Measurements from ENCODE around the gene VPS4B. TPM values are rescaled to one million over a fixed set of nuclear protein-coding genes. Genes with fewer than 3 reads are reported as not detected.

VPS4B gene
- total and polyA plus RNA-seq, 4 donors: 32.6 to 60.3 (median 39.3) TPM

DNA sequence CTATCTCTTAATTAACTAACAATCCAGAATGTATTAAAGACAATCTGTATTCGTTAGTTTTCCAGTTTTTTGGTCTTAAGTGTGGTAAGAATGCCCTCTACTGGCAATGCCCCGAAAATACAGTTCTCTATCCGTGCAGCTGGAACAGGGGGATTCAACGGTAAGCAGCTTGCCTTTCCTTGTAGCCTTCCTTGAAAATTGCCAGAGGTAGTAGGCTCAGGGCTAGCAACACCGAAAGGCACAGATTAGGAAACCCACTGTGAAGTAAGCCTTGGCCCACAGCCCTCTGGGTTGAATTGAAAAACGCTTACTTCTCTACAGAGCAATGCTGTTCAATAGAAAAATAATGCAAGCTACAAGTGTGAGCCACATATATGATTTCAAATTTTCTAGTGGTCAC, 17.1 kb upstream of the VPS4B start:
- 0% methylated on average over 2 of the region's 6 CpGs for WGBS (ENCODE audit: insufficient coverage)
- Histone ChIP-seq H3K27me3 (ENCODE audit: control insufficient read depth, insufficient read depth, low read length) (no peaks in the 10 kb centered on the region), H3K4me1 (ENCODE audit: control insufficient read depth, insufficient read depth, low read length) (no peaks in the 10 kb centered on the region)

DNA sequence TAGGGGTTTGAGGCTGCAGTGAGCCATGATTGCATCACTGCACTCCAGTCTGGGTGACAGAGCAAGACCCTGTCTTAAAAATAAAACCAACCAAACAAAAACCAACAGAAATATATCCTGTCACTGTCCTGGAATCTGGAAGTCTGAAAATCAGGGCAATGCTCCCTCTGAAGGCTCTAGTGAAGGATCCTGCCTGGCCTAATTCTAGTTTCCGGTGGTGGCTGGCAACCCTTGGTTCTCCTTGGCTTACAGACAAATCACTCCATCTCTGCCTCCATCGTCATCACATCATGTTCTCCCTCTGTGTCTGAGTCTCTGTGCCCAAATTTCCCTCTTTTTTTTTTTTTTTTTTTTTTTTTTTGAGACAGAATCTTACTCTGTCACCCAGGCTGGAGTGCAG, 15.9 kb upstream of the VPS4B start:
- WGBS (ENCODE audit: insufficient coverage): 78% methylated on average over 1 of the region's 2 CpGs
- H3K27ac ChIP-seq (ENCODE audit: low read depth, low read length): no peak overlapping the region
- H3K4me1 ChIP-seq (ENCODE audit: control insufficient read depth, insufficient read depth, low read length): no peaks in the 10 kb centered on the region
- H3K27me3 ChIP-seq (ENCODE audit: control insufficient read depth, insufficient read depth, low read length): no peaks in the 10 kb centered on the region
- H3K36me3 ChIP-seq (ENCODE audit: control insufficient read depth, insufficient read depth, low read length): no peaks in the 10 kb centered on the region
- H3K9me3 ChIP-seq (ENCODE audit: control insufficient read depth, insufficient read depth, low read length): no peaks in the 10 kb centered on the region
- no peak overlapping the region for H3K4me3 ChIP-seq (ENCODE audit: low read depth, low read length)
- no peak for DNase-seq (ENCODE audit: low read depth in 4 of 6, low spot score in 6 of 6)

More for the DNA sequence above, 17.1 kb upstream of the VPS4B start:
- H3K4me3 ChIP-seq (ENCODE audit: low read depth, low read length): no peak overlapping the region
- no peak overlapping the region for H3K27ac ChIP-seq (ENCODE audit: low read depth, low read length)
- H3K9me3 ChIP-seq (ENCODE audit: control insufficient read depth, insufficient read depth, low read length): no peaks in the 10 kb centered on the region
- no peaks in the 10 kb centered on the region for H3K36me3 ChIP-seq (ENCODE audit: control insufficient read depth, insufficient read depth, low read length)
- peak; percentile 65 to 94 (median 72) for DNase-seq (ENCODE audit: low read depth in 4 of 6, low spot score in 6 of 6)

DNA sequence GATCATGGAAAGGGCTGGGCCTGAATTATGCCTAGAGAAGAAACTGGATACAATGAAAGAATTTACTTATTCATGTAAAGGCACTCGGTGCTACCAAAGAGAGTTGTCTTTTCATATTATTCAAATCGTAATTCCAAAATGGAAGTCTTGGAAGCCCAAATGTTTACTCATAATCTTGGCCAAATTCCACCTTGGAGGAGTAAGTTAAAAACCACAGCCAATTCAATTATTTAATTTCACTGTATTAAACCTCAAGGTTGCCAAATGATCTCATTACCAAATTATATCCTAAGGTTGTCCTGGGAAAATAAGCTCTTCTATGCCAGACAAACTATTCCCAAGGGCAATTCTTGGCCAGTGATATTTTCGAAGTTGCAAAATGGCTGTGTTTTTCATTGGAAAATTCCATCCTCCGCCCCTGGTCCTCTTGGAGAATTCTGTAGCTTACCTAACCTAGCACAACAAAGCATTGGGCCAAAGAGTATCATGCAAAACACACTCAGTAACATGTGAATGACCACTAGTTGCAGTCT, 11.1 kb upstream of the VPS4B start:
- WGBS (ENCODE audit: insufficient coverage): 71% methylated on average over 1 of the region's 4 CpGs
- H3K27me3 ChIP-seq (ENCODE audit: control insufficient read depth, insufficient read depth, low read length): no peaks in the 10 kb centered on the region
- DNase-seq (ENCODE audit: low read depth in 4 of 6, low spot score in 6 of 6): no peak
- H3K4me3 ChIP-seq (ENCODE audit: low read depth, low read length): no peak overlapping the region
- no peaks in the 10 kb centered on the region for H3K9me3 ChIP-seq (ENCODE audit: control insufficient read depth, insufficient read depth, low read length)
- H3K27ac ChIP-seq (ENCODE audit: low read depth, low read length): no peak overlapping the region
- H3K36me3 ChIP-seq (ENCODE audit: control insufficient read depth, insufficient read depth, low read length): no peaks in the 10 kb centered on the region
- H3K4me1 ChIP-seq (ENCODE audit: control insufficient read depth, insufficient read depth, low read length): no peaks in the 10 kb centered on the region

DNA sequence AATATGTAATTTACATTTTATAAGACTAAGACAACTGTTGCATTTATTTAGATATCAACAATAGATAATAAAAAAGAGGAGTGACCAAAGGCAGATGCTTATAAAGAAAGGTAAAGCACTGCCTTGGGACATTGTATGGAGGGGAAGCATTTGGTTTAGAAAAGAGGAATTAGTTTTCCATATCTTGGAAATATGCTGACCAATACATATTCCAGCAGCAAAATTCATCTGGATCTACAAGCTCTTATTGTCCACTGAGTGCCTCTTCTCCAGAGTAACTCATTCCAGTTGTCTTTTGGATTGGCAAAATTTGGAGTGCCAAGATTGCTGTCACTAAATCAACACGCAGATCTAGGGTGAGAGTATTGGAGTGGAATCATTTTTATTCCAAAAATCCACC, 8.9 kb upstream of the VPS4B start:
- no CpG with 5 or more reads among the region's 1 CpG for WGBS (ENCODE audit: insufficient coverage)
- no peak overlapping the region for H3K27ac ChIP-seq (ENCODE audit: low read depth, low read length)
- H3K4me1 ChIP-seq (ENCODE audit: control insufficient read depth, insufficient read depth, low read length): no peaks in the 10 kb centered on the region
- DNase-seq (ENCODE audit: low read depth in 4 of 6, low spot score in 6 of 6): no peak
- no peak overlapping the region for H3K4me3 ChIP-seq (ENCODE audit: low read depth, low read length)
- H3K27me3 ChIP-seq (ENCODE audit: control insufficient read depth, insufficient read depth, low read length): no peaks in the 10 kb centered on the region
- no peaks in the 10 kb centered on the region for H3K36me3 ChIP-seq (ENCODE audit: control insufficient read depth, insufficient read depth, low read length)
- no peaks in the 10 kb centered on the region for H3K9me3 ChIP-seq (ENCODE audit: control insufficient read depth, insufficient read depth, low read length)

DNA sequence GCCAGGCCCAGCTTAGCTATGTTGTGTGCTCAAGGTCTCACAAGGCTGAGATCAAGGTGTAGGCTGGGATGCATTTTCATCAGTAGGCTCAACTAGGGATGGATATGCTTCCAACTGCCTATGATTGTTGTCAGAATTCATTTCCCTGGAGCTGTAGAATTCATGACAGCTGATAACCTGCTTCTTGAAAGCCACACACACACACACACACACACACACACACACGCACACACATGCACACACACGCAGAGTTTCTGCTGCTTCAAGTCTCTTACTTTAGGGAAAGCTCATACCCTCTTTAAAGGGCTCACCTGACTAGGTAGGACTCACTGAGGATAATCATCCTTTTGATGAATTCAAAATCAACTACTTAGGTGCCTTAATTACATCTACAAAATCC, 8.2 kb upstream of the VPS4B start:
- H3K4me1 ChIP-seq (ENCODE audit: control insufficient read depth, insufficient read depth, low read length): no peaks in the 10 kb centered on the region
- no peak for DNase-seq (ENCODE audit: low read depth in 4 of 6, low spot score in 6 of 6)
- no peaks in the 10 kb centered on the region for H3K9me3 ChIP-seq (ENCODE audit: control insufficient read depth, insufficient read depth, low read length)
- no peak overlapping the region for H3K4me3 ChIP-seq (ENCODE audit: low read depth, low read length)
- H3K27ac ChIP-seq (ENCODE audit: low read depth, low read length): no peak overlapping the region
- H3K36me3 ChIP-seq (ENCODE audit: control insufficient read depth, insufficient read depth, low read length): no peaks in the 10 kb centered on the region
- 71% methylated on average over 2 of the region's 2 CpGs for WGBS (ENCODE audit: insufficient coverage)
- H3K27me3 ChIP-seq (ENCODE audit: control insufficient read depth, insufficient read depth, low read length): no peaks in the 10 kb centered on the region

DNA sequence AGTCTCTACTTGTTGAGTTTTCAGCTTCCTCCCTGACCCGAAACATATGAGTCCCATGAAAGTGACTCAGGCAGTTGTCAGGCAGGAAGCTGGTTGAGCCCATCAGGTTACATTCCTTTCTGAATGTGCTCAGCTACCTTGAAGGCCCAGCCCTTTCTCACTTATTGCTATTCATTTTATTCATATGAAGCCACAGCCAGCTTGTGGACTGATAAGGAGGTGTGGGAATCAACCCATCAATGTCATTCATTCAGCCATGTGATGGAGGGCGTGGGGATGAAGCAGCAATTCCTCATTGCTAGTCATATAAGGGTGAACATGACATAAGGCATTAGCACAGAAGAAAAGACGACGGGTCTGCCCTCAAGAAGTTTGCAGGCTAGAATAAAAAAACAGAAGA, 5.3 kb upstream of the VPS4B start:
- H3K27me3 ChIP-seq (ENCODE audit: control insufficient read depth, insufficient read depth, low read length): no peaks in the 10 kb centered on the region

DNA sequence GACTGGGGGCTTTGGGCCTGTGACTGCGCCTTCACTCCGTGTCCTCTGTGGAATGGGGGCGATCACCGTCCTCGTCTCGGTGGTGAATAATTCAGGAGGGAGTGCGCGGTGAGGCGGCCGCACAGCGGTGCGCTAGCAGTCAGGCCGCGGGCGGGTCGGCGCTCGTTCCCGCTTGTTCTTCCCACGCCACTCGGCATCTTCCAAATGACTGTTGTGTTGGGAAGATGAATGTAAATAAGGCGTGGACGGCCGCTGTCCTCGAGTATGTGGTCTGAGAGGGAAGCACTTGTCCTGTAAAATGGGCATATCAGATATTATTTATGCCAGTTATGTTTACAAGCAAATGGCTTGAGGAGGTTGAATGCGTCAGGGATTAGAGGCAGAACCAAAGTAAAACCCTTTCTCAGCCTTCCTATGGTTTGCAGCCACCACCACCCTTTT, 608 bp upstream of the VPS4B start:
- H3K9me3 ChIP-seq (ENCODE audit: control insufficient read depth, insufficient read depth, low read length): no peaks in the 10 kb centered on the region
- peak overlapping the region; percentile 97 for H3K27ac ChIP-seq (ENCODE audit: low read depth, low read length)
- H3K27me3 ChIP-seq (ENCODE audit: control insufficient read depth, insufficient read depth, low read length): no peaks in the 10 kb centered on the region
- H3K4me3 ChIP-seq (ENCODE audit: low read depth, low read length): peak overlapping the region; percentile 99
- H3K36me3 ChIP-seq (ENCODE audit: control insufficient read depth, insufficient read depth, low read length): peaks cover 15% of the 10 kb centered on the region
- WGBS (ENCODE audit: insufficient coverage): 1% methylated on average over 18 of the region's 26 CpGs
- no peak for DNase-seq (ENCODE audit: low read depth in 4 of 6, low spot score in 6 of 6)
- H3K4me1 ChIP-seq (ENCODE audit: control insufficient read depth, insufficient read depth, low read length): no peaks in the 10 kb centered on the region

More for the DNA sequence above, 5.3 kb upstream of the VPS4B start:
- no peak for DNase-seq (ENCODE audit: low read depth in 4 of 6, low spot score in 6 of 6)
- Histone ChIP-seq H3K36me3 (ENCODE audit: control insufficient read depth, insufficient read depth, low read length) (no peaks in the 10 kb centered on the region), H3K4me3 (ENCODE audit: low read depth, low read length) (no peak overlapping the region), H3K27ac (ENCODE audit: low read depth, low read length) (no peak overlapping the region), H3K4me1 (ENCODE audit: control insufficient read depth, insufficient read depth, low read length) (no peaks in the 10 kb centered on the region), H3K9me3 (ENCODE audit: control insufficient read depth, insufficient read depth, low read length) (no peaks in the 10 kb centered on the region)
- WGBS (ENCODE audit: insufficient coverage): 91% methylated on average over 4 of the region's 4 CpGs

DNA sequence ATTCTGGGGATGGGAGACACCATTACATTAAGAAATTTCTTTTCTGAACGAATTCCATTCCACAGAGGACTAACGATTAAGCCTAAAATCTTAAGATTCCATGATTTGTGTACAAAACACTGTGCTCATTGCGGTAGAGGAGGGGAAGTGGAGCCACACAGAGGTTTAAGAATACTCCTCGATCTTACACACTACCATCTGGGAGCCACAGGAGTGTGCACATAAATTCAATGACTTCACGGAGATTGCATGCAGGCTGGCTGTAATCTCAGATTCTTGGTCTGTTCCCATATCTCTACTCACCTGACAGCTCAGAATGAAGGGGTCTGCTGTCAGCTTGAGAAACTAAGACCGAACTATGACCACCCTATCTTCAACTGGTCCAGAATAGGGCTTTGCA, 762 bp downstream of the VPS4B start:
- Histone ChIP-seq H3K27ac (ENCODE audit: low read depth, low read length) (peak overlapping the region; percentile 97), H3K9me3 (ENCODE audit: control insufficient read depth, insufficient read depth, low read length) (no peaks in the 10 kb centered on the region)
- 8% methylated on average over 3 of the region's 6 CpGs for WGBS (ENCODE audit: insufficient coverage)

DNA sequence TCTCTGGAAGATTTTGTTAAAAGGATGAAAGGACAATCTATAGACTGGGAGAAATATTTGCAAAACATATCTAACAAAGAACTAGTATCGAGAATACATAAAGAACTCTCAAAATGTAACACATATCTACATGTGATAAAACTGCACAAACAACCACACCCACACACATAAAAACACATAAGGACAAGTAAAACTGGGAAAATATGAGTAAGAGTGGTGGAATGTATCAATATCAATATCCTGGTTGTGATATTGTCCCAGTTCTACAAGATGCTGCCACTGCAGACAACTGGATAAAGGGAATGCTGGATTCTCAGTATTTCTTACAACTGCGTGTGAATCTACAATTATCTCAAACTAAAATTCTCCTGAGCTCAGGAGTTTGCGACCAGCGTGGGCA, 9.3 kb downstream of the VPS4B start:
- peaks cover 21% of the 10 kb centered on the region for H3K36me3 ChIP-seq (ENCODE audit: control insufficient read depth, insufficient read depth, low read length)
- WGBS (ENCODE audit: insufficient coverage): no CpG with 5 or more reads among the region's 4 CpGs
- no peaks in the 10 kb centered on the region for H3K27me3 ChIP-seq (ENCODE audit: control insufficient read depth, insufficient read depth, low read length)
- no peak for DNase-seq (ENCODE audit: low read depth in 4 of 6, low spot score in 6 of 6)
- H3K4me1 ChIP-seq (ENCODE audit: control insufficient read depth, insufficient read depth, low read length): no peaks in the 10 kb centered on the region
- H3K27ac ChIP-seq (ENCODE audit: low read depth, low read length): no peak overlapping the region
- no peaks in the 10 kb centered on the region for H3K9me3 ChIP-seq (ENCODE audit: control insufficient read depth, insufficient read depth, low read length)
- no peak overlapping the region for H3K4me3 ChIP-seq (ENCODE audit: low read depth, low read length)

More for the DNA sequence above, 762 bp downstream of the VPS4B start:
- H3K4me3 ChIP-seq (ENCODE audit: low read depth, low read length): peak overlapping the region; percentile 99
- H3K27me3 ChIP-seq (ENCODE audit: control insufficient read depth, insufficient read depth, low read length): no peaks in the 10 kb centered on the region
- no peaks in the 10 kb centered on the region for H3K4me1 ChIP-seq (ENCODE audit: control insufficient read depth, insufficient read depth, low read length)
- peaks cover 22% of the 10 kb centered on the region for H3K36me3 ChIP-seq (ENCODE audit: control insufficient read depth, insufficient read depth, low read length)
- no peak for DNase-seq (ENCODE audit: low read depth in 4 of 6, low spot score in 6 of 6)

DNA sequence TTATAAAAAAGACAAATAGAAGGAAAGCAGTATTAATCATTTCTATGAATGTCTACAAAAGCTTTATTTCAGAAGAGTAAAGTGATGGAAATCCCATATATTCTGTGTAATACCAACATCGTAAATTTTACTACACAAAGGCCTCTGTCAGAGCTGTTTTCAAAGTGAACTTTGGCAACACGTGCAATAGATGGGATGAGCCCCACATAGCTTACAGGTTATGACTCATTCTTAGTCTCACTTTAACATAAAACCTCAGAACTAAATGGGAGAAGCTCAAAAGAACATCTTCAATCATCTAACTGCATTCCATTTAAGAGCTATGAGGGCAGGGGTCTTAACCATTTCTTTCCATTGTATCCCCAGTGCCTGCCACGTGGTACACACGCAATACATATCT, 11.5 kb downstream of the VPS4B start:
- Histone ChIP-seq H3K27ac (ENCODE audit: low read depth, low read length) (no peak overlapping the region), H3K4me1 (ENCODE audit: control insufficient read depth, insufficient read depth, low read length) (no peaks in the 10 kb centered on the region), H3K36me3 (ENCODE audit: control insufficient read depth, insufficient read depth, low read length) (peaks cover 12% of the 10 kb centered on the region), H3K4me3 (ENCODE audit: low read depth, low read length) (no peak overlapping the region), H3K9me3 (ENCODE audit: control insufficient read depth, insufficient read depth, low read length) (no peaks in the 10 kb centered on the region), H3K27me3 (ENCODE audit: control insufficient read depth, insufficient read depth, low read length) (no peaks in the 10 kb centered on the region)
- no peak for DNase-seq (ENCODE audit: low read depth in 4 of 6, low spot score in 6 of 6)
- no CpG with 5 or more reads among the region's 4 CpGs for WGBS (ENCODE audit: insufficient coverage)

All from spinal cord (tissue), 10 donors.